Thyroid gland (tissue), 4 donors: ENCODE data around the gene TMEM18. TPM values are rescaled to one million over a fixed set of nuclear protein-coding genes. Genes with fewer than 3 reads are reported as not detected.

Experiments
- DNase-seq, 2 donors: peaks; one replicate each; pipeline ENCODE4 v3.0.0-alpha.2; 2019
- H3K27ac ChIP-seq, 3 donors: fragments of 200-600 bp; sonication (generic); 1 replicate in 2 of 3; 2 replicates in 1 of 3; pipeline ENCODE4 v1.5.1; 2016 to 2019; ENCODE audit warnings: mild to moderate bottlenecking in 1 of 3, moderate library complexity in 1 of 3
- H3K27me3 ChIP-seq: fragments of 200-600 bp; sonication (generic); one replicate; pipeline ENCODE4 v1.5.1; 2019
- H3K36me3 ChIP-seq, 2 donors: fragments of 200-600 bp; sonication (generic); one replicate each; pipeline ENCODE4 v1.5.1; 2016 to 2019
- H3K4me1 ChIP-seq, 2 donors: fragments of 200-600 bp; sonication (generic); one replicate each; pipeline ENCODE4 v1.5.1; 2017 to 2019
- H3K4me3 ChIP-seq, 3 donors: fragments of 200-600 bp; sonication (generic); replicated peaks in 1 of 3; 1 replicate in 2 of 3; 2 replicates in 1 of 3; pipeline ENCODE4 v1.5.1; 2016; ENCODE audit warnings: mild to moderate bottlenecking in 1 of 3
- H3K9me3 ChIP-seq: fragments of 200-600 bp; sonication (generic); one replicate; pipeline ENCODE4 v1.5.1; 2017
- POLR2A ChIP-seq, 2 donors: fragments of 450-650 bp; IDR thresholded peaks; one replicate each; pipeline ENCODE4 v1.6.1; 2017; ENCODE audit warnings: antibody characterized with exemption in 2 of 2, mild to moderate bottlenecking in 2 of 2, moderate library complexity in 1 of 2
- WGBS, 2 donors: methylation state at CpG; one replicate each; pipeline ENCODE4 v1.1.5; 2017; 5-methylcytosine and 5-hydroxymethylcytosine counted together
- intact Hi-C: fragments of 100-400 bp; cut with DNase I; formaldehyde crosslinking; loops from one replicate; pipeline ENCODE4 v1.15.1; 2023
- total RNA-seq, 4 donors: library from RNA; depleted of rRNA; stranded (reverse); fragments of >200 nt; gene quantifications; one replicate each; pipeline ENCODE4 v1.2.3, GENCODE V29; 2016
- TF ChIP-seq, protein P1 (sequence below), 6 experiments: fragments of 200-600 bp in 3 of 6; fragments of 450-650 bp in 3 of 6; sonication (generic) in 3 of 6; IDR thresholded peaks; one replicate each; pipeline ENCODE4 v1.5.1; 2016 to 2019; ENCODE audit warnings: antibody characterized with exemption in 6 of 6, mild to moderate bottlenecking in 2 of 6, inconsistent platforms in 1 of 6, moderate library complexity in 1 of 6

Gene TMEM18
- total RNA-seq, 4 donors from 2014 or later = 22.2 to 32.0 (median 28.7) TPM

DNA sequence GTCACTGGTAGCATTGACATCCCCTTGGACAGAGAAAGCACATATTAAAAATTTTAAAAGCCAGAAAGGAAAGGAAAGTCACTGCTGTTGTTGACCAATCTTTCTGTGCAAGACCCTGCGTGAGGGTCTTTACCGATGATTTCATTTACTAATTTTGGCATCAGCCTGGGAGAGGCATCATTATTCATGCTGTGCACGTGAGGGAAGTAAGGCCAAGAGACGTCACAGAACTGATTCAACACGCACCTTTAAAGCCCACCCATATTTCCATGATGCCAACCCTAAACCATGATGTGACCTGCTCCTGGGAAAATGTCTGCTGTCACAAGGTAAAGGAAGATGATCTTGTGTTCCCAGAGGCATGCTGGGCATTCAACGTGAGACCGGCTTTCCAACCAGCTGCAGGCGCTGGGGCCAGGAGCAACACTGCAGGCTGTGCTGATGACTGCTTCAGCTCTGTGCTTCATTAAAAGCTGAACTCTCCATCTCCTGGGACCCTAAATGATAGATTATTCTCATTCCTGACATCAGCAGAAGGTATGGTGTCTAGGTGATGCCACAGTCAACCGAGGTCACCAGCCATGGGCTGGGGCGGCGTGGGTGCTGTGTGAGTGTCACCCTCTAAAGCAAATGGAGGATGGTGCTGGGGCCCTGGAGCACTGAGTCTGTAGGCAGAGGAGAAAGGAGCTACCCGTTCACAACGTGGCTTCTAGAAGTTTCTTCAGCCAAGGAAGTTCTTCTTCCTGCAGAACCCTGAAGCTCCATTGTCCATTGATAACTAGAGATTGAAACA is 53.9 kb downstream of the TMEM18 start:
- 90 to 92% methylated on average over 13 of the region's 13 CpGs for WGBS, 2 donors

DNA sequence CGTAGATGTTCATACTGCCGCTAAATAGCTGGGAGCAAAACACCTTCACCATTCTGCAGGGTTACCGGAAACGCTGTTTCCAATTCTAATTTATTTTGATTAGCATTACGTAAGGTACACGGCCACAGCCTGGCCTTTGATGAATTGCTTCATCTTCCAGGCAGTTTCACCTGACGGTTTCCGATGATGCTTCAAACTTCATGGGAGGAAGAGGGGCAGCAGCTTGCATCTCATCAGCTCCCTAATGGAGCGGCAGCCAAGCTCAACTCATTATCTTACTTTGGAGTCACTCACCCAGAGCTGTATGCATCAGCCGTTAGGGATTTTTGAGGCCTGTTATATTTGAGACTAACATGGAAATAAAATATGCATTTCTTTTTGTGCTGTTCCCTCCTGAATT is 54.8 kb downstream of the TMEM18 start:
- Histone ChIP-seq H3K4me3 (no peak overlapping the region), H3K36me3 (no peaks in the 10 kb centered on the region), H3K27ac (no peak overlapping the region), H3K9me3 (no peaks in the 10 kb centered on the region), H3K4me1 (peaks cover 8 to 16% of the 10 kb centered on the region in 2 donors), H3K27me3 (no peaks in the 10 kb centered on the region)
- WGBS, 2 donors = 83 to 87% methylated on average over 10 of the region's 10 CpGs
- intact Hi-C loops = no loop called here
- DNase-seq = no peak
- TF ChIP-seq, protein P1, sequence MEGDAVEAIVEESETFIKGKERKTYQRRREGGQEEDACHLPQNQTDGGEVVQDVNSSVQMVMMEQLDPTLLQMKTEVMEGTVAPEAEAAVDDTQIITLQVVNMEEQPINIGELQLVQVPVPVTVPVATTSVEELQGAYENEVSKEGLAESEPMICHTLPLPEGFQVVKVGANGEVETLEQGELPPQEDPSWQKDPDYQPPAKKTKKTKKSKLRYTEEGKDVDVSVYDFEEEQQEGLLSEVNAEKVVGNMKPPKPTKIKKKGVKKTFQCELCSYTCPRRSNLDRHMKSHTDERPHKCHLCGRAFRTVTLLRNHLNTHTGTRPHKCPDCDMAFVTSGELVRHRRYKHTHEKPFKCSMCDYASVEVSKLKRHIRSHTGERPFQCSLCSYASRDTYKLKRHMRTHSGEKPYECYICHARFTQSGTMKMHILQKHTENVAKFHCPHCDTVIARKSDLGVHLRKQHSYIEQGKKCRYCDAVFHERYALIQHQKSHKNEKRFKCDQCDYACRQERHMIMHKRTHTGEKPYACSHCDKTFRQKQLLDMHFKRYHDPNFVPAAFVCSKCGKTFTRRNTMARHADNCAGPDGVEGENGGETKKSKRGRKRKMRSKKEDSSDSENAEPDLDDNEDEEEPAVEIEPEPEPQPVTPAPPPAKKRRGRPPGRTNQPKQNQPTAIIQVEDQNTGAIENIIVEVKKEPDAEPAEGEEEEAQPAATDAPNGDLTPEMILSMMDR (IDR thresholded peaks at IDR 0.05) = no peak
- TF ChIP-seq POLR2A (IDR thresholded peaks at IDR 0.05) = no peak

More for the DNA sequence above, 53.9 kb downstream of the TMEM18 start:
- Histone ChIP-seq H3K4me3 (no peak overlapping the region), H3K27ac (no peak overlapping the region), H3K4me1 (peaks cover 8 to 16% of the 10 kb centered on the region in 2 donors), H3K36me3 (no peaks in the 10 kb centered on the region), H3K27me3 (no peaks in the 10 kb centered on the region), H3K9me3 (no peaks in the 10 kb centered on the region)
- intact Hi-C loops = no loop called here
- no peak for DNase-seq
- TF ChIP-seq, protein P1 (IDR thresholded peaks at IDR 0.05) = no peak
- TF ChIP-seq POLR2A (IDR thresholded peaks at IDR 0.05) = no peak

DNA sequence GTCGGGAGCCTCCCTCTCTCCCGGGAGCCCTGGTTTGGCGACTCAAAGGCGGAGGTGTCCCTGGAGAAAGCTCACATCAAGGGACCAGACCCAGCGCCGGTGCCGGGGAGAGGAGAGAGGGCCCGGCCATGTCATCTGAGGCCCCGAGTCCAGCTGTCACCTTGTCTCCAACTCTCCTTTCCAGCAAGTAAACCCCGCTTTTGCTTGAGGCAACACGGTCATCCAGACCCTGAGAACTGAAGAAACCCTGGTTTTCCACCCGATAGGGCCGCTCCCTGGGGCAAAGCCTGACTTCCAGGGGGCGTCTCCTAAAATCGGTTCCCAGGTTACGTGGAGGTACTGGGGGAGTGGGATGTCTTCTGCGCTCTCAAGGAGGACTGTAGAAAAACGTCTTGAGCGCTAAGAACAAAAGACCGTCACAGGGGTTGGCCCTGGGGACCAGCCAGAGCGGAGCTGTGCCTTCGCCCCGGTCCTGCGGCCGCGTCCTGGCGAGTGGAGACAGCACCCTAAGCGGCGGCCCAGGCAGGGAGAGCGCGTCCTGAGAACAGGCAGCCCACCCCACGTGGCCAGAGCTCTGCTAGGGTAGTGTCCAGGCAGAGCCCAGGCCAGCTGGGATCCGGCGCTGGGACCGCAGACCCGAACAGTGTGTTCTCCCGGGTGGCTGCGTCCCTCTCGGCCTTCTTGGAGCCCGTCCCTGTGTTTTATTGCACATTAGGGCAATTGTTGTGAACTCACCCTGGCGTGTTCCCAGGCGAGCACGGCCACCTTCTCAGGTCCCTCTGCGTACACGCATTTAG is 55.7 kb downstream of the TMEM18 start:
- Histone ChIP-seq H3K27me3 (no peaks in the 10 kb centered on the region), H3K4me1 (peaks cover 8 to 16% of the 10 kb centered on the region in 2 donors), H3K9me3 (no peaks in the 10 kb centered on the region), H3K27ac (no peak overlapping the region), H3K4me3 (no peak overlapping the region), H3K36me3 (no peaks in the 10 kb centered on the region)
- no peak for DNase-seq
- intact Hi-C loops = no loop called here
- WGBS, 2 donors = 95 to 97% methylated on average over 40 of the region's 45 CpGs
- TF ChIP-seq, protein P1 (IDR thresholded peaks at IDR 0.05) = no peak
- no peak for TF ChIP-seq POLR2A (IDR thresholded peaks at IDR 0.05)

DNA sequence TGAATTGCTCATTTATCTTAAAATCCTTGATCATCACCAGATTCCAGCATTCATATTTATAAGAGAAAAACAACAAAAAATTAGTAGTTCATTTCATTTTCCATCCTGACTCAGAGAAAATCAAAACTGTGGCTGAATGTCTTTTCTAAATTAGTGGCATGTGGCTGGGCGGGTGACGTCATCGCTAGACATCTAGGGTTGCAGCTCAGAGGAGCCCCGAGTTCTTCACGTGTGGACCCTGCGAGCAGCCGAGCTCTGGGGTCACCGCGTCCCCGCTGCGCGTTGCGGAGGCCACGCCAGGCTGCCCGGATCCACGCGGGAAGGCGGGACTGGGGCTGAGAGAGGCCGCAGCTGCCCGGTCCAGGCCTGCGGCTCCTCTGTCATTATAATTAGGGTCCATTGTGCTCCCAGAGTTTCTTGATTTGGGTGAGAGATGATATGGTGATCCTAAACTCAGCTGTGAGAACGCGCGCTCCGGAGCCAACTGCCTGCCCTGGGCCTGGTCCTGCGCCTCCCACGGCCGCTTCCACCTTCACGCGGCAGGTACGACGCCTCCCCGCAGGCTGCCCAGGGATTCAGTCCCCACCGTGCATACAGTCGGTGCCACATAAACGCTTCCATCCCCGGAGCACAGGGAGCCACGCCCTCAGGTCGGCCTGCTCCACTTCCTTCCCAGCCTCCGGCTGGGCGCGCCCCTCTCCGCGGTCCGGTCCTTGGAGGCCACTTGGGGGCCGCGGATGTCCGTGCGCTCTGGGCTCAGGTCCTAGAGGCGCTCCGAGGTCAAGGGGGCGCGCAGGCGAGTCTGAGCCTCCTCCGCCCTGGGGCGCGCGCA is 56.5 kb downstream of the TMEM18 start:
- WGBS, 2 donors = 93 to 96% methylated on average over 41 to 58 of the region's 58 CpGs
- no peak for DNase-seq
- intact Hi-C loops = no loop called here
- H3K27me3 ChIP-seq = no peaks in the 10 kb centered on the region
- H3K4me1 ChIP-seq = peaks cover 4 to 12% of the 10 kb centered on the region in 2 donors
- H3K27ac ChIP-seq = peak overlapping the region in 1 of 3 donors; percentile 53
- H3K4me3 ChIP-seq = peak overlapping the region in 1 of 3 donors; percentile 2
- TF ChIP-seq, protein P1 (IDR thresholded peaks at IDR 0.05) = no peak
- TF ChIP-seq POLR2A (IDR thresholded peaks at IDR 0.05) = no peak
- no peaks in the 10 kb centered on the region for H3K36me3 ChIP-seq
- H3K9me3 ChIP-seq = no peaks in the 10 kb centered on the region
